Measurements from ENCODE around the gene NCOA7.

The NCOA7 gene

GRCh38 chr6:125943528-125944433 lies 153.0 kb downstream of the NCOA7 start:
- DNase-seq (ENCODE audit: low read depth): no peak
- no peak overlapping the region for H3K4me3 ChIP-seq (replicated peaks; ENCODE audit: low read depth, low read length)
- TF ChIP-seq CTCF (IDR thresholded peaks at IDR 0.05; ENCODE audit: low read length, missing control alignments): no peak

GRCh38 chr6:125944434-125944816 lies 153.7 kb downstream of the NCOA7 start:
- H3K4me3 ChIP-seq (replicated peaks; ENCODE audit: low read depth, low read length): no peak overlapping the region
- peak; percentile 96 for DNase-seq (ENCODE audit: low read depth)
- TF ChIP-seq CTCF (IDR thresholded peaks at IDR 0.05; ENCODE audit: low read length, missing control alignments): no peak

GRCh38 chr6:125944896-125945295 lies 154.1 kb downstream of the NCOA7 start:
- TF ChIP-seq CTCF (IDR thresholded peaks at IDR 0.05; ENCODE audit: low read length, missing control alignments): no peak
- no peak for DNase-seq (ENCODE audit: low read depth)
- H3K4me3 ChIP-seq (replicated peaks; ENCODE audit: low read depth, low read length): no peak overlapping the region

GRCh38 chr6:125945378-125946141 lies 154.8 kb downstream of the NCOA7 start:
- DNase-seq (ENCODE audit: low read depth): peak; percentile 84
- no peak overlapping the region for H3K4me3 ChIP-seq (replicated peaks; ENCODE audit: low read depth, low read length)
- TF ChIP-seq CTCF (IDR thresholded peaks at IDR 0.05; ENCODE audit: low read length, missing control alignments): no peak

- TF ChIP-seq CTCF (IDR thresholded peaks at IDR 0.05; ENCODE audit: low read length, missing control alignments): no peak
- H3K4me3 ChIP-seq (replicated peaks; ENCODE audit: low read depth, low read length): no peak overlapping the region
- peak; percentile 78 for DNase-seq (ENCODE audit: low read depth)
Observed at GRCh38 chr6:125947615-125948014, 156.9 kb downstream of the NCOA7 start.

- H3K4me3 ChIP-seq (replicated peaks; ENCODE audit: low read depth, low read length): no peak overlapping the region
- DNase-seq (ENCODE audit: low read depth): no peak
- TF ChIP-seq CTCF (IDR thresholded peaks at IDR 0.05; ENCODE audit: low read length, missing control alignments): no peak
Observed at GRCh38 chr6:125948455-125948854, 157.7 kb downstream of the NCOA7 start.
